GM19351 (cell line): ENCODE measurements around the gene PDSS1.

Source experiments
- ATAC-seq: cut with Tn5 transposase; IDR thresholded peaks from one replicate; pipeline ENCODE4 v1.9.1; 2021; ENCODE audit warnings: mild to moderate bottlenecking, moderate library complexity; ENCODE audit not compliant: unreplicated experiment

Gene PDSS1

DNA sequence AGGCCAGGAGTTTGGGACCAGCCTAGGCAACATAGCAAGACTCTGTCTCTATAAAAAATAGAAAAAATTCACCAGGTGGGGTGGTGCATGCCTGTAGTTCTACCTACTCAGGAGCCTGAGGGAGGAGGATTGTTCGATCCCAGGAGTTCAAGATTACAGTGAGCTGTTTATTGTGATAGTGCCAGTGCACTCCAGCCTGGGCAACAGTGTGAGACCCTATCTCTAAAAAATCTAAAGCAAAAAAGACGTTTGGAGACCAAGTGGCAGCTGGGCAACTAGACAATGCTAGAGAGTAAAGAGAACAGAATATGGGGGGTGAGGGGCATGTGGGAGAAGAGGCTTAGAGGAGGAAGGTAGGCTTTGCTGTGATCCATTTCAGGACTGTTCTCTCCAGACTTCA, 1.4 kb downstream of the PDSS1 start:
- ATAC-seq = no peak

DNA sequence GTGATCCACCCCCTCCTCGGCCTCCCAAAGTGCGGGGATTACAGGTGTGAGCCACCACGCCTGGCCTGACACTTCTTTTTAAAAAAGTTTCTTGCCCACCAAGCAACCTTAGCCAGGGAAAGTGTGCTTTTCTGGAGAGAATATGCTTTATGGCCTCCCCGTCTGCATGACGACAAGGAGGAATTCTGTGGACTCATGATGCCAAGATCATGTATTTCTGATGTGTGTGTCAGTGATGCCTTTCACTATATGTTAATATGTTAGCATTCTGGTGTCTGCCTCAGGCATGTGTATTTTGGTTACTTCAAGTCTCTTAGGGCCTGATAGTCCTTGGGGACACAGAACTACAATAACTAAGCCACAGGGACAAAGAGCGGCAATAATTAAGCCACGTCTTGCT, 2.1 kb downstream of the PDSS1 start:
- ATAC-seq = no peak

DNA sequence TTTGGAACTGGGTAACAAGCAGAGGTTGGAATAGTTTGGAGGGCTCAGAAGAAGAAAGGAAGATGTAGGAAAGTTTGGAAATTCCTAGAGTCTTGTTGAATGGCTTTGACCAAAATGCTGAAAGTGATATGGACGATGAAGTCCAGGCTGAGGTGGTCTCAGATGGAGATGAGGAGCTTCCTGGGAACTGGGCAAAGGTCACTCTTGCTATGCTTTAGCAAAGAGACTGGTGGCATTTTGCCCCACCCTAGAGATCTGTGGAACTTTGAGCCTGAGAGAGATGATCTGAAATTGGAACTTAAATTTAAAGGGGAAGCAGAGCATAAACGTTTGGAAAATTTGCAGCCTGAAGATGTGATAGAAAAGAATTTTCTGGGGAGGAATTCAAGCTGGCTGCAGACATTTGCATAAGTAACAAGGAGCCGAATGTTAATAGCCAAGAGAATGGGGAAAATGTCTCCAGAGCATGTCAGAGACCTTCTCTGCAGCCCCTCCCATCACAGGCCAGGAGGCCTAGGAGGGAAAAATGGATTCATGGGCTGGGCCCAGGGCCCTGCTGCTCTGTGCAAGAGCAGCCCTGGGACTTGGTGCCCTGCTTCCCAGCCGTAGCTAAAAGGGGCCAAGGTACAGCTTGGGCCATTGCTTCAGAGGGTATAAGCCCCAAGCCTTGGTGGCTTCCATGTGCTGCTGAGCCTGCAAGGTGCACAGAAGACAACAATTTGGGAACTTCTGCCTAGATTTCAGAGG, 3.6 kb downstream of the PDSS1 start:
- ATAC-seq = no peak

- ATAC-seq = no peak
Observed at GRCh38 chr10:26703096-26703495, 5.6 kb downstream of the PDSS1 start.

GRCh38 chr10:26703974-26704373, 6.5 kb downstream of the PDSS1 start:
- ATAC-seq = no peak

- no peak for ATAC-seq
Observed at GRCh38 chr10:26706206-26706605, 8.7 kb downstream of the PDSS1 start.

GRCh38 chr10:26706936-26707335, 9.4 kb downstream of the PDSS1 start:
- no peak for ATAC-seq

GRCh38 chr10:26711324-26711723, 13.8 kb downstream of the PDSS1 start:
- ATAC-seq = no peak

DNA sequence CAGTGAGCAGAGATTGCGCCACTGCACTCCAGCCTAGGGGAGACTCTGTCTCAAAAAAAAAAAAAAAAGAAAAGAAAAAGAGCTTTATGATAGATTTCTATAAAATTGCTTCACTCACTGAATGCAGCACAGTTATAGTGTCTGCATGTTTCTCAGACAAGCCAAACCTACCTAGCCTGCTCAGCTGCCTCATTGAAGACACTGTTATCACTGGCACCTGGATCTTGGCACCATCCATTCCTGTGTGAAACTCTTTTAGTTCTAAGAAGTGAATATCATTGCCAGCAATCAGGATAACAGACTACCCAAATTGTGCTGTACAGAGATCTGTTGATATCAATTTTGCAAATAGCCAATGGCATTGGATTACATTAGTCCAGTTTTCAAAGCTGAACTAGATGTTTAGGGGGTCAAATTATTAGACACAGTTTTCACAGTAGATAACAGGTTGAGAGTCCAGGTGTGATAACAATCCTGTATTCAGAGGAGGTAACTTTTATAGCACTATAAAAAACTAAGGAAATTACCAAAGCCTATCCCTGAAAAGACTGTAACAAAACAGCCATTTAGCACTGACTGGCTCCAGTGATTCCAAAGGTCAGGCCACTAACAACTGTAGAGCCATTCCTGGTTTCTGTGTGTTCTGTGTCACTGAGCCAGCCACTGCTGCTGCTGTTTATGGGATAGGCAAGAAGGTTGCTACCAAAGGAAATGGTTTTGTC, 17.1 kb downstream of the PDSS1 start:
- ATAC-seq = no peak

- no peak for ATAC-seq
Observed at GRCh38 chr10:26715137-26715487, 17.6 kb downstream of the PDSS1 start.

DNA sequence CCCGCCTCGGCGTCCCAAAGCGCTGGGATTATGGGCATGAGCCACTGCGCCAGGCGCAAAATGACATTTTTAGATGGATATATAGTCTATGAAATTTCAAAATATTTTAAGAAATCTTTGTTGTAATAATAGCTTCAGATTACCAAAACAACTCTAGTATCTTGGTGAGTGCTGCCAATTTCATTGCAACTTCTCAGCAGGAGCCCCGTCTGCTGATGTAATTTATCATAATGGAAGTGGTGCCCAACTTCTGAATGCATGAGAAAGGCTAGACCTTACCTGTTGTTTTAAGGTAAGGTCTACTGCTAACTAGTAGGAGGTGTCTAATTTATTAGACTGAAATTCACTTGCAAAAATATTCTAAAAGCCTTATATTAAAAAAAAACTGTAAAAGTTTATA, 20.0 kb downstream of the PDSS1 start:
- ATAC-seq = no peak

DNA sequence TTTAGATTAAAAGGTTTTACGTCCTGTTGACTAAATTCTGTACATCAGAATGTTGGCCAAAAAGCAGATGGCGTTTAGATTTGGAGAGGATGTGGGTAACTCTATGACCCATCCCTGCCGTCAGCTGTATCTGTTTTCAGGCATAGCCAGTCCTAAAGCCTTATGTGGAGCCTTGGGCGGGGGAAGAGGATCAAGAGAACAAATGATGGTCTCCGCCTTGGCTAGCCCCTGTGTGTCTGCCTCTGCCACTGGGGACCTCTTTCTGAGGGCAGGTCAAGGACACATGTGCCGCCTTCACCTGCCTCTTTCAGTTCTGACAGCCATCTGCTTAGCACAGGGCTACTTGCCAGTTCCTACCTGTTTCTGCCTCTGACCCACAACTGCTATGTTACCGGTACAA, 24.1 kb downstream of the PDSS1 start:
- no peak for ATAC-seq

DNA sequence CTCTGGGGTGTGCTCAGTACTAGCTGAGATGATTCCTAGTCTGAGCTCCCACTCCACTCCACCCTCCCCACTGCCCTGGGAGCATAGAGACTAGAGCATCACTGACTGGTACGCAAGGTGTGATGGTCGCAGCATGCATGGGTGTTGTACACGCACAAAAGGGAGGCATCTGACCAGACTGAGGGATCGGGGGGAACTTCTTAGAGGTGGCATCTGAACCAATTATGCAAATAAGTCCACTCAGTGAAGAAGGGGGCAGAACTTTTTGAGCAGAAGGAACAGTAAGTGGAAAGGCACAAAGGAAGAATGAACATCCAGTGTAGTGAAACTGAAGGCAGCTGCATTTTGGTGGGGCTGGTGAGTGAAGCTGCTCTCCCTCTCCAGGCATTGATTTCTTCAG, 25.5 kb downstream of the PDSS1 start:
- ATAC-seq = no peak

- peak; percentile 70 for ATAC-seq
Observed at GRCh38 chr10:26725837-26726727, 28.6 kb downstream of the PDSS1 start.

GRCh38 chr10:26727005-26727404, 29.5 kb downstream of the PDSS1 start:
- no peak for ATAC-seq

GRCh38 chr10:26728957-26729356, 31.5 kb downstream of the PDSS1 start:
- no peak for ATAC-seq

DNA sequence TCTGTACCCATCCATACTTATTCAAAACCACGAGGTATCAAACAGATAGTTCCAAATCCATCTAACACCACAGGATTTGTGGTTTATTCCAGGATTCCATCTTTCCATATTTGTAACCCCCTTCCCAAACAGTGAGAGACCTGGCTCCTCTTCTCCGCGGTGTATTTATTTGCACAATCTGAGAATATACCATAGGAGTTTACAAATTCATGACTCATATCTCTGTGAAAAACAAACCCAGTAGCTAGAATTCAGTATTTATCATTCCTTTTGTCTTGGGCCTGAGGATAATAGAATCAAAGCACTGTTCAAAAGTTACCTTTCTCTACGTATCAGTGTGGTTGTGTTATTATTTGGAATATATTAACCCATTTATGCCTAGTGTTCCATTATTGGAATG, 31.9 kb downstream of the PDSS1 start:
- ATAC-seq = no peak

DNA sequence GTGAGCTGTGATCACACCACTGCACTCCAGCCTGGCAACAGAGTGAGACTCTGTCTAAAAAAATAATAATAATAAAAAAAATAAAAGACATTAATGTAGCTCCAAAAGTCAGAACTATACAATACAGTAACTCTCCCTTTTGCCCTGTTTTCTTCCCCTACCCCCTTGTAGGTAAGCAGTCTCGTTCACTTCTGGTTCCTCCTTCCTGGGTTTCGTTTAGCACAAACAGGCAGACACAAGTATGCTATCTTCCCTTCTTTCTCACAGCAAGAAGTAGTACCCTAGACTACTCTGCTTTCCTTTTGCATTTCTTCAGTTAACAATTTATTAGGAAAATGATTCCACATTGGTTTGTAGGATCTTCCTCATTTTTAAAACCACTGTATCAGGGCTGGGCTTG, 33.1 kb downstream of the PDSS1 start:
- no peak for ATAC-seq

DNA sequence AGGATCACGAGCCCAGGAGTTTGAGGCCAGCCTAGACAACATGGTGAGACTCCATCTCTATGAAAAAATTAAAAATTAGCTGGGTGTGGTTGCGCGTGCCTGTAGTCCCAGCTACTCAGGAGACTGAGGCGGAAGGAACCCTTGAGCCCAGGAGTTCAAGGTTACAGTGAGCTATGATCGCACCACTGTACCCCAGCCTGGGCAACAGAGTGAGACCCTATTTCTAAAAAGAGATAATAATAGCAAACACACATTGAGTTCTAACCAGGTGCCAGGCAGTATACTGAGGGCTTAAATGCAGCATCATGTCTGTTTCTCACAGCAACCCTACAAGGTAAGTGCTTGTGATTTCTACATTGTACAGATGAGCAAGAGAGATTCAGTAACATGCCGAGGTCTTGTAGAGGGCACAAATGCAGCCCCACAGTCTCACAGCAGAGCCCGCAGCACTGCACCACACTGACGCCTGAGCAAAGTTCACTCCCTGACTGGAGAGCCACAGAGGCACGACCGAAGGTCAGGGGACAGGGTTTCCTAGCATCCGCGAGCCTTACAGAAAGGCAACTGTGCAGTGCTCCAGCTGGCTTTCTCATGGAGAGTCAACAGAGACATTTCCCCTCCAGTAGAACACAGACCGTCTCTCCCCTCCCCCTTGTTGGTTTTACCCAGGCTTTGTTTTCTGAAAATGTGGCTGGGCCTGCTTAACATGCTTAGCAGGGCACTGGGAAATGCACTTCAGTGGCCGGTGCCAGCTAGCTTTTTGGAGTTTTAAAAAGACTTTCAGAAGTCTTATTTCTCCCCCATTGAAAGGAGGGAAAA, 36.5 kb downstream of the PDSS1 start:
- no peak for ATAC-seq

GRCh38 chr10:26735435-26735834, 37.9 kb downstream of the PDSS1 start:
- ATAC-seq = no peak

DNA sequence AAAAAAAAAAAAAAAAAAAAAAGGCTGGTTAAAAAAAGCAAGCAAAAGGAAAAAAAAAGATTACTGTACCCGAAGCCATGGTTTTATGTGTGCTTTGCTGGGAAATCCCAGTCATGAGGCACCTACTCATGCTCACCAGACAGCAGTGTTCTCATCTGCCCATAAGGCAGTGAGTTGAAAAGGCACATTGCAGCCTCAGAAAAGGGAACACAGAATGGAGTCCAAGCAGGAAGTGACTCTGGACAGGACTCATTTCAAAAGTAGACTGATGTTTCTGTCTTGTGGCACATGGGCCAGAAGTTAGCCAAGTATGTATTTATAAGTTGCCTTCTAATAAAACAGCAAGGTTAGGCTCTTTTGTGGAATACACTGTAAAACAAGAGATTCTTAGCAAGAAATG, 40.2 kb downstream of the PDSS1 start:
- peak; percentile 69 for ATAC-seq
